WTC11 (cell line): ENCODE data around the gene SPSB2. TPM values are rescaled to one million over a fixed set of nuclear protein-coding genes. Genes with fewer than 3 reads are reported as not detected.

Experiments used
- ATAC-seq: fragments of 200-7000 bp; cut with Tn5 transposase; 2 replicates; pipeline ENCODE4 v1.10.0; 2021; ENCODE audit warnings: mild to moderate bottlenecking, moderate library complexity
- CTCF ChIA-PET: fragments of 300-600 bp; sonication (Branson Sonifier 250); formaldehyde crosslinking; loops from one replicate; lab custom pipeline; 2021; ENCODE audit warnings: antibody characterized with exemption; lab: Charles Lee
- POLR2A ChIA-PET: fragments of 350-600 bp; sonication (Branson Sonifier 250); formaldehyde crosslinking; loops from one replicate; lab custom pipeline; 2021; ENCODE audit warnings: antibody characterized with exemption; lab: Charles Lee
- DNase-seq: peaks from one replicate; pipeline ENCODE4 v3.0.0; 2021; ENCODE audit warnings: low spot score
- H3K27ac Mint-ChIP-seq: 2 replicates; pipeline ENCODE4 v1.8.0; 2021; ENCODE audit warnings: mixed read lengths
- H3K27me3 Mint-ChIP-seq: 2 replicates; pipeline ENCODE4 v1.8.0; 2021; ENCODE audit warnings: low read depth, mild to moderate bottlenecking, moderate library complexity, mixed read lengths
- H3K36me3 Mint-ChIP-seq: 2 replicates; pipeline ENCODE4 v1.8.0; 2021; ENCODE audit warnings: mixed read lengths
- H3K4me1 Mint-ChIP-seq: 2 replicates; pipeline ENCODE4 v1.8.0; 2022; ENCODE audit warnings: mixed read lengths
- H3K4me3 Mint-ChIP-seq: 2 replicates; pipeline ENCODE4 v1.8.0; 2021; ENCODE audit warnings: mild to moderate bottlenecking, moderate library complexity, mixed read lengths
- H3K9me3 Mint-ChIP-seq: 2 replicates; pipeline ENCODE4 v1.8.0; 2021; ENCODE audit warnings: mixed read lengths
- ATF3 ChIP-seq: sonication (generic); formaldehyde crosslinking; conservative IDR thresholded peaks from 2 replicates; pipeline ENCODE4 v1.8.1; 2022; ENCODE audit warnings: mild to moderate bottlenecking, missing genetic modification reagents
- GTF2I ChIP-seq: fragments of 250-450 bp; sonication (Bioruptor Pico); conservative IDR thresholded peaks from 2 replicates; pipeline ENCODE4 v1.4.0; 2021; ENCODE audit warnings: mild to moderate bottlenecking
- IRF1 ChIP-seq: sonication (generic); formaldehyde crosslinking; IDR thresholded peaks from 2 replicates; pipeline ENCODE4 v1.8.0; 2023; ENCODE audit warnings: missing genetic modification reagents
- JAZF1 ChIP-seq: fragments of 250-450 bp; sonication (Bioruptor Pico); IDR thresholded peaks from 2 replicates; pipeline ENCODE4 v1.9.0; 2021; ENCODE audit warnings: moderate library complexity, mild to moderate bottlenecking, inconsistent platforms
- KAT7 ChIP-seq: sonication (generic); formaldehyde crosslinking; IDR thresholded peaks from 2 replicates; pipeline ENCODE4 v1.8.1; 2023; ENCODE audit warnings: missing genetic modification reagents, mild to moderate bottlenecking, borderline replicate concordance
- MYBL2 ChIP-seq: sonication (generic); formaldehyde crosslinking; IDR thresholded peaks from 2 replicates; pipeline ENCODE4 v1.8.1; 2023; ENCODE audit warnings: mild to moderate bottlenecking, moderate library complexity, missing genetic modification reagents
- NR3C1 ChIP-seq: sonication (generic); formaldehyde crosslinking; conservative IDR thresholded peaks from 2 replicates; pipeline ENCODE4 v1.8.1; 2023; ENCODE audit warnings: low read depth, mild to moderate bottlenecking, missing genetic modification reagents
- TEAD4 ChIP-seq: sonication (generic); formaldehyde crosslinking; IDR thresholded peaks from 2 replicates; pipeline ENCODE4 v1.8.0; 2022; ENCODE audit warnings: mild to moderate bottlenecking, missing genetic modification reagents
- ZBTB21 ChIP-seq: sonication (generic); formaldehyde crosslinking; IDR thresholded peaks from 2 replicates; pipeline ENCODE4 v1.8.1; 2023; ENCODE audit warnings: mild to moderate bottlenecking, missing genetic modification reagents, borderline replicate concordance
- ZNF396 ChIP-seq: fragments of 250-450 bp; sonication (Bioruptor Pico); IDR thresholded peaks from 2 replicates; pipeline ENCODE4 v1.8.0; 2021; ENCODE audit warnings: mild to moderate bottlenecking, moderate library complexity, borderline replicate concordance
- ZNF532 ChIP-seq: fragments of 250-450 bp; sonication (Bioruptor Pico); IDR thresholded peaks from 2 replicates; pipeline ENCODE4 v1.9.0; 2021; ENCODE audit warnings: mild to moderate bottlenecking, borderline replicate concordance
- ZNF671 ChIP-seq: fragments of 250-450 bp; sonication (Bioruptor Pico); IDR thresholded peaks from 2 replicates; pipeline ENCODE4 v1.8.0; 2021; ENCODE audit warnings: mild to moderate bottlenecking
- total RNA-seq: library from RNA; stranded (reverse); gene quantifications from 3 replicates; pipeline ENCODE4 v1.2.3, GENCODE V29; 2021
- TF ChIP-seq, protein P1 (sequence below): sonication (generic); formaldehyde crosslinking; conservative IDR thresholded peaks from 2 replicates; pipeline ENCODE4 v1.8.1; 2023; ENCODE audit warnings: mild to moderate bottlenecking, low read depth, missing genetic modification reagents, moderate library complexity
- TF ChIP-seq, protein P2 (sequence below): sonication (generic); formaldehyde crosslinking; IDR thresholded peaks from 2 replicates; pipeline ENCODE4 v1.8.0; 2023; ENCODE audit warnings: missing genetic modification reagents, mild to moderate bottlenecking, borderline replicate concordance
- TF ChIP-seq, protein P3 (sequence below): sonication (generic); formaldehyde crosslinking; IDR thresholded peaks from 2 replicates; pipeline ENCODE4 v1.8.1; 2023; ENCODE audit warnings: mild to moderate bottlenecking, missing genetic modification reagents
- TF ChIP-seq, protein P4 (sequence below): sonication (generic); formaldehyde crosslinking; IDR thresholded peaks from 2 replicates; pipeline ENCODE4 v1.8.0; 2022; ENCODE audit warnings: missing genetic modification reagents

The SPSB2 gene
- total RNA-seq, 1 experiment from 2014 or later, result 25.5 TPM

DNA sequence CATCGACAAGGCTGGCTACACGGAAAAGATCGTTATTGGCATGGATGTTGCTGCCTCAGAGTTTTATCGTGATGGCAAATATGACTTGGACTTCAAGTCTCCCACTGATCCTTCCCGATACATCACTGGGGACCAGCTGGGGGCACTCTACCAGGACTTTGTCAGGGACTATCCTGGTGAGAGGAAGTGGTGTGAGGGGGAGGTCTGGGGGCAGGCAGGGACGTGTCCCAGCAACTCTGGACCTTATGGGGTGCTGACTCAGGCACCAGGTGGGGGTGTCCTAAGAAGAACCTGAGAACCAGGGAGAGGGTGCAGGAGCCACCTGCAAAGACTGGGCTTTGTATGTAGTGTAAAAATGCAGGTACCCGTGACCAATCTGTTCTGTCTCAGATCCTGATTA is 46.5 kb upstream of the SPSB2 start:
- CTCF ChIA-PET, result interaction anchor here (1.2 kb wide), 1 partner anchor 18 kb away, joined by 3 read pairs; no protein-coding TSS in a partner anchor
- TF ChIP-seq ZNF671 (CRISPR knock-in tag), result no peak
- TF ChIP-seq, protein P1, sequence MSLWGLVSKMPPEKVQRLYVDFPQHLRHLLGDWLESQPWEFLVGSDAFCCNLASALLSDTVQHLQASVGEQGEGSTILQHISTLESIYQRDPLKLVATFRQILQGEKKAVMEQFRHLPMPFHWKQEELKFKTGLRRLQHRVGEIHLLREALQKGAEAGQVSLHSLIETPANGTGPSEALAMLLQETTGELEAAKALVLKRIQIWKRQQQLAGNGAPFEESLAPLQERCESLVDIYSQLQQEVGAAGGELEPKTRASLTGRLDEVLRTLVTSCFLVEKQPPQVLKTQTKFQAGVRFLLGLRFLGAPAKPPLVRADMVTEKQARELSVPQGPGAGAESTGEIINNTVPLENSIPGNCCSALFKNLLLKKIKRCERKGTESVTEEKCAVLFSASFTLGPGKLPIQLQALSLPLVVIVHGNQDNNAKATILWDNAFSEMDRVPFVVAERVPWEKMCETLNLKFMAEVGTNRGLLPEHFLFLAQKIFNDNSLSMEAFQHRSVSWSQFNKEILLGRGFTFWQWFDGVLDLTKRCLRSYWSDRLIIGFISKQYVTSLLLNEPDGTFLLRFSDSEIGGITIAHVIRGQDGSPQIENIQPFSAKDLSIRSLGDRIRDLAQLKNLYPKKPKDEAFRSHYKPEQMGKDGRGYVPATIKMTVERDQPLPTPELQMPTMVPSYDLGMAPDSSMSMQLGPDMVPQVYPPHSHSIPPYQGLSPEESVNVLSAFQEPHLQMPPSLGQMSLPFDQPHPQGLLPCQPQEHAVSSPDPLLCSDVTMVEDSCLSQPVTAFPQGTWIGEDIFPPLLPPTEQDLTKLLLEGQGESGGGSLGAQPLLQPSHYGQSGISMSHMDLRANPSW (CRISPR knock-in tag), result no peak
- TF ChIP-seq, protein P2, sequence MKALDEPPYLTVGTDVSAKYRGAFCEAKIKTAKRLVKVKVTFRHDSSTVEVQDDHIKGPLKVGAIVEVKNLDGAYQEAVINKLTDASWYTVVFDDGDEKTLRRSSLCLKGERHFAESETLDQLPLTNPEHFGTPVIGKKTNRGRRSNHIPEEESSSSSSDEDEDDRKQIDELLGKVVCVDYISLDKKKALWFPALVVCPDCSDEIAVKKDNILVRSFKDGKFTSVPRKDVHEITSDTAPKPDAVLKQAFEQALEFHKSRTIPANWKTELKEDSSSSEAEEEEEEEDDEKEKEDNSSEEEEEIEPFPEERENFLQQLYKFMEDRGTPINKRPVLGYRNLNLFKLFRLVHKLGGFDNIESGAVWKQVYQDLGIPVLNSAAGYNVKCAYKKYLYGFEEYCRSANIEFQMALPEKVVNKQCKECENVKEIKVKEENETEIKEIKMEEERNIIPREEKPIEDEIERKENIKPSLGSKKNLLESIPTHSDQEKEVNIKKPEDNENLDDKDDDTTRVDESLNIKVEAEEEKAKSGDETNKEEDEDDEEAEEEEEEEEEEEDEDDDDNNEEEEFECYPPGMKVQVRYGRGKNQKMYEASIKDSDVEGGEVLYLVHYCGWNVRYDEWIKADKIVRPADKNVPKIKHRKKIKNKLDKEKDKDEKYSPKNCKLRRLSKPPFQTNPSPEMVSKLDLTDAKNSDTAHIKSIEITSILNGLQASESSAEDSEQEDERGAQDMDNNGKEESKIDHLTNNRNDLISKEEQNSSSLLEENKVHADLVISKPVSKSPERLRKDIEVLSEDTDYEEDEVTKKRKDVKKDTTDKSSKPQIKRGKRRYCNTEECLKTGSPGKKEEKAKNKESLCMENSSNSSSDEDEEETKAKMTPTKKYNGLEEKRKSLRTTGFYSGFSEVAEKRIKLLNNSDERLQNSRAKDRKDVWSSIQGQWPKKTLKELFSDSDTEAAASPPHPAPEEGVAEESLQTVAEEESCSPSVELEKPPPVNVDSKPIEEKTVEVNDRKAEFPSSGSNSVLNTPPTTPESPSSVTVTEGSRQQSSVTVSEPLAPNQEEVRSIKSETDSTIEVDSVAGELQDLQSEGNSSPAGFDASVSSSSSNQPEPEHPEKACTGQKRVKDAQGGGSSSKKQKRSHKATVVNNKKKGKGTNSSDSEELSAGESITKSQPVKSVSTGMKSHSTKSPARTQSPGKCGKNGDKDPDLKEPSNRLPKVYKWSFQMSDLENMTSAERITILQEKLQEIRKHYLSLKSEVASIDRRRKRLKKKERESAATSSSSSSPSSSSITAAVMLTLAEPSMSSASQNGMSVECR (CRISPR knock-in tag), result no peak
- TF ChIP-seq MYBL2 (CRISPR knock-in tag), result no peak
- no peak for TF ChIP-seq ATF3 (CRISPR knock-in tag)
- no peak for TF ChIP-seq IRF1 (CRISPR knock-in tag)
- no peak for TF ChIP-seq ZNF396
- no peak for TF ChIP-seq JAZF1 (CRISPR knock-in tag)
- TF ChIP-seq, protein P3, sequence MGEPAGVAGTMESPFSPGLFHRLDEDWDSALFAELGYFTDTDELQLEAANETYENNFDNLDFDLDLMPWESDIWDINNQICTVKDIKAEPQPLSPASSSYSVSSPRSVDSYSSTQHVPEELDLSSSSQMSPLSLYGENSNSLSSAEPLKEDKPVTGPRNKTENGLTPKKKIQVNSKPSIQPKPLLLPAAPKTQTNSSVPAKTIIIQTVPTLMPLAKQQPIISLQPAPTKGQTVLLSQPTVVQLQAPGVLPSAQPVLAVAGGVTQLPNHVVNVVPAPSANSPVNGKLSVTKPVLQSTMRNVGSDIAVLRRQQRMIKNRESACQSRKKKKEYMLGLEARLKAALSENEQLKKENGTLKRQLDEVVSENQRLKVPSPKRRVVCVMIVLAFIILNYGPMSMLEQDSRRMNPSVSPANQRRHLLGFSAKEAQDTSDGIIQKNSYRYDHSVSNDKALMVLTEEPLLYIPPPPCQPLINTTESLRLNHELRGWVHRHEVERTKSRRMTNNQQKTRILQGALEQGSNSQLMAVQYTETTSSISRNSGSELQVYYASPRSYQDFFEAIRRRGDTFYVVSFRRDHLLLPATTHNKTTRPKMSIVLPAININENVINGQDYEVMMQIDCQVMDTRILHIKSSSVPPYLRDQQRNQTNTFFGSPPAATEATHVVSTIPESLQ (CRISPR knock-in tag), result no peak
- TF ChIP-seq ZBTB21 (CRISPR knock-in tag), result no peak
- no peak for TF ChIP-seq TEAD4
- TF ChIP-seq GTF2I (CRISPR knock-in tag), result no peak
- no peak for TF ChIP-seq NR3C1
- TF ChIP-seq ZNF532 (CRISPR knock-in tag), result no peak
- TF ChIP-seq KAT7 (CRISPR knock-in tag), result no peak
- TF ChIP-seq, protein P4, sequence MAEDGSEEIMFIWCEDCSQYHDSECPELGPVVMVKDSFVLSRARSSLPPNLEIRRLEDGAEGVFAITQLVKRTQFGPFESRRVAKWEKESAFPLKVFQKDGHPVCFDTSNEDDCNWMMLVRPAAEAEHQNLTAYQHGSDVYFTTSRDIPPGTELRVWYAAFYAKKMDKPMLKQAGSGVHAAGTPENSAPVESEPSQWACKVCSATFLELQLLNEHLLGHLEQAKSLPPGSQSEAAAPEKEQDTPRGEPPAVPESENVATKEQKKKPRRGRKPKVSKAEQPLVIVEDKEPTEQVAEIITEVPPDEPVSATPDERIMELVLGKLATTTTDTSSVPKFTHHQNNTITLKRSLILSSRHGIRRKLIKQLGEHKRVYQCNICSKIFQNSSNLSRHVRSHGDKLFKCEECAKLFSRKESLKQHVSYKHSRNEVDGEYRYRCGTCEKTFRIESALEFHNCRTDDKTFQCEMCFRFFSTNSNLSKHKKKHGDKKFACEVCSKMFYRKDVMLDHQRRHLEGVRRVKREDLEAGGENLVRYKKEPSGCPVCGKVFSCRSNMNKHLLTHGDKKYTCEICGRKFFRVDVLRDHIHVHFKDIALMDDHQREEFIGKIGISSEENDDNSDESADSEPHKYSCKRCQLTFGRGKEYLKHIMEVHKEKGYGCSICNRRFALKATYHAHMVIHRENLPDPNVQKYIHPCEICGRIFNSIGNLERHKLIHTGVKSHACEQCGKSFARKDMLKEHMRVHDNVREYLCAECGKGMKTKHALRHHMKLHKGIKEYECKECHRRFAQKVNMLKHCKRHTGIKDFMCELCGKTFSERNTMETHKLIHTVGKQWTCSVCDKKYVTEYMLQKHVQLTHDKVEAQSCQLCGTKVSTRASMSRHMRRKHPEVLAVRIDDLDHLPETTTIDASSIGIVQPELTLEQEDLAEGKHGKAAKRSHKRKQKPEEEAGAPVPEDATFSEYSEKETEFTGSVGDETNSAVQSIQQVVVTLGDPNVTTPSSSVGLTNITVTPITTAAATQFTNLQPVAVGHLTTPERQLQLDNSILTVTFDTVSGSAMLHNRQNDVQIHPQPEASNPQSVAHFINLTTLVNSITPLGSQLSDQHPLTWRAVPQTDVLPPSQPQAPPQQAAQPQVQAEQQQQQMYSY (CRISPR knock-in tag), result no peak
- TF ChIP-seq, all 79 proteins: peak for 0
- DNase-seq (no peak), ATAC-seq (no peak)
- Mint-ChIP-seq H3K27ac (peak overlapping the region; percentile 69), H3K27me3 (no peaks in the 10 kb centered on the region), H3K9me3 (no peaks in the 10 kb centered on the region), H3K4me1 (peaks cover 33% of the 10 kb centered on the region), H3K4me3 (no peak overlapping the region), H3K36me3 (peaks cover 52% of the 10 kb centered on the region)
- POLR2A ChIA-PET, result interaction anchor here (0.6 to 0.7 kb wide), 3 partner anchors 25 to 89 kb away, joined by 3 to 8 read pairs (median 5); no protein-coding TSS in a partner anchor
